ENCODE results near the gene GYS1.
A peak's percentile ranks its signal among the peaks of the same experiment; 100 is the strongest.

The GYS1 gene

GRCh38 chr19:48999481-49000325 is 6.6 kb upstream of the GYS1 start (continued):
- TF ChIP-seq PATZ1 (CRISPR knock-in tag; IDR thresholded peaks at IDR 0.05; ENCODE audit: borderline replicate concordance) (no peak), TCF4 (CRISPR knock-in tag; IDR thresholded peaks at IDR 0.05; ENCODE audit: borderline replicate concordance) (no peak), CSDC2 (CRISPR knock-in tag; IDR thresholded peaks at IDR 0.05) (no peak)

GRCh38 chr19:48997972-48998371 is 4.9 kb upstream of the GYS1 start:
- TF ChIP-seq GLIS3 (CRISPR knock-in tag; IDR thresholded peaks at IDR 0.05) (no peak), ESRRG (CRISPR knock-in tag; IDR thresholded peaks at IDR 0.05) (no peak), ZNF8 (CRISPR knock-in tag; IDR thresholded peaks at IDR 0.05) (no peak), ZNF565 (CRISPR knock-in tag; conservative IDR thresholded peaks at IDR 0.05; ENCODE audit: low read depth) (no peak), ZC3H10 (CRISPR knock-in tag; IDR thresholded peaks at IDR 0.05) (no peak), ZFP3 (CRISPR knock-in tag; IDR thresholded peaks at IDR 0.05) (no peak), TOX (CRISPR knock-in tag; IDR thresholded peaks at IDR 0.05; ENCODE audit: borderline replicate concordance) (no peak), PATZ1 (CRISPR knock-in tag; IDR thresholded peaks at IDR 0.05; ENCODE audit: borderline replicate concordance) (no peak), SNAI2 (CRISPR knock-in tag; IDR thresholded peaks at IDR 0.05) (no peak), TCF4 (CRISPR knock-in tag; IDR thresholded peaks at IDR 0.05; ENCODE audit: borderline replicate concordance) (no peak), CSDC2 (CRISPR knock-in tag; IDR thresholded peaks at IDR 0.05) (no peak), CSRNP3 (CRISPR knock-in tag; IDR thresholded peaks at IDR 0.05) (no peak), PPARA (CRISPR knock-in tag; IDR thresholded peaks at IDR 0.05; ENCODE audit: borderline replicate concordance) (no peak)
- 0 out of 3 replicates have a peak, but pooled peaks have one; percentile 7 for ATAC-seq

GRCh38 chr19:48994035-48994386 is 902 bp upstream of the GYS1 start:
- ATAC-seq: no peak
- TF ChIP-seq PPARA (CRISPR knock-in tag; IDR thresholded peaks at IDR 0.05; ENCODE audit: borderline replicate concordance) (no peak), OSR1 (CRISPR knock-in tag; IDR thresholded peaks at IDR 0.05) (no peak), CSDC2 (CRISPR knock-in tag; IDR thresholded peaks at IDR 0.05) (no peak), CSRNP3 (CRISPR knock-in tag; IDR thresholded peaks at IDR 0.05) (no peak), ZNF565 (CRISPR knock-in tag; conservative IDR thresholded peaks at IDR 0.05; ENCODE audit: low read depth) (no peak), TSHZ2 (CRISPR knock-in tag; IDR thresholded peaks at IDR 0.05) (no peak), ESRRG (CRISPR knock-in tag; IDR thresholded peaks at IDR 0.05) (no peak)

- ATAC-seq: peak; percentile 3
- TF ChIP-seq ARNTL (CRISPR knock-in tag; IDR thresholded peaks at IDR 0.05; ENCODE audit: borderline replicate concordance, low read depth): no peak
- no peak for TF ChIP-seq ZFP3 (CRISPR knock-in tag; IDR thresholded peaks at IDR 0.05)
- no peak for TF ChIP-seq PATZ1 (CRISPR knock-in tag; IDR thresholded peaks at IDR 0.05; ENCODE audit: borderline replicate concordance)
- no peak for TF ChIP-seq ZC3H10 (CRISPR knock-in tag; IDR thresholded peaks at IDR 0.05)
- no peak for TF ChIP-seq ISL1 (CRISPR knock-in tag; IDR thresholded peaks at IDR 0.05)
- TF ChIP-seq ZNF565 (CRISPR knock-in tag; conservative IDR thresholded peaks at IDR 0.05; ENCODE audit: low read depth): no peak
- no peak for TF ChIP-seq ESRRG (CRISPR knock-in tag; IDR thresholded peaks at IDR 0.05)
- TF ChIP-seq CREB5 (CRISPR knock-in tag; IDR thresholded peaks at IDR 0.05; ENCODE audit: low read depth): no peak
- TF ChIP-seq ZNF8 (CRISPR knock-in tag; IDR thresholded peaks at IDR 0.05): no peak
- no peak for TF ChIP-seq RARB (CRISPR knock-in tag; IDR thresholded peaks at IDR 0.05)
- TF ChIP-seq ZFP30 (CRISPR knock-in tag; IDR thresholded peaks at IDR 0.05): no peak
These were observed 431 bp downstream of the GYS1 start for GRCh38 chr19:48992581-48993174.
